HL-60 (cell line): ENCODE data around the gene SMIM38.

Source experiments
- DNase-seq, 2 experiments: peaks; one replicate each; pipeline ENCODE4 v3.0.0-alpha.2; 2010 to 2020; ENCODE audit warnings: low read depth in 1 of 2, low spot score in 1 of 2
- H3K27ac ChIP-seq: fragments of 250-450 bp; sonication (Bioruptor Pico); replicated peaks from 2 replicates; pipeline ENCODE4 v1.5.1; 2020; ENCODE audit warnings: mild to moderate bottlenecking, moderate library complexity
- H3K27me3 ChIP-seq: fragments of 250-450 bp; sonication (Bioruptor Pico); 2 replicates; pipeline ENCODE4 v1.5.1; 2021; ENCODE audit warnings: mild to moderate bottlenecking, moderate library complexity; ENCODE audit not compliant: insufficient read depth, poor library complexity, severe bottlenecking
- H3K4me3 ChIP-seq: replicated peaks from 2 replicates; pipeline ENCODE4 v1.5.1; 2011; ENCODE audit warnings: mild to moderate bottlenecking, control low read depth, low read length; ENCODE audit not compliant: insufficient read depth
- CTCF ChIP-seq: IDR thresholded peaks from one replicate; pipeline ENCODE4 v1.5.1; 2011; ENCODE audit warnings: low read length, control low read depth, inconsistent platforms; ENCODE audit not compliant: insufficient read depth
- GABPA ChIP-seq: IDR thresholded peaks from 2 replicates; pipeline ENCODE4 v1.6.1; 2012; ENCODE audit warnings: low read depth
- POLR2AphosphoS5 ChIP-seq: IDR thresholded peaks from 2 replicates; pipeline ENCODE4 v1.6.1; 2012; ENCODE audit warnings: low read depth
- REST ChIP-seq: IDR thresholded peaks from 2 replicates; pipeline ENCODE4 v1.6.1; 2012; ENCODE audit warnings: low read depth; ENCODE audit not compliant: insufficient replicate concordance
- SPI1 ChIP-seq: IDR thresholded peaks from 2 replicates; pipeline ENCODE4 v1.6.1; 2012; ENCODE audit warnings: low read depth, mild to moderate bottlenecking, borderline replicate concordance

Gene SMIM38

GRCh38 chr11:69160296-69161116 lies 4.8 kb downstream of the SMIM38 start:
- TF ChIP-seq POLR2AphosphoS5 = no peak
- TF ChIP-seq SPI1 = no peak
- no peak for TF ChIP-seq REST
- TF ChIP-seq GABPA = no peak
- no peak for TF ChIP-seq CTCF
- Histone ChIP-seq H3K27ac (no peak overlapping the region), H3K4me3 (no peak overlapping the region), H3K27me3 (no peaks in the 10 kb centered on the region)
- no peak for DNase-seq

GRCh38 chr11:69161117-69161407 lies 5.3 kb downstream of the SMIM38 start:
- Histone ChIP-seq H3K27me3 (no peaks in the 10 kb centered on the region), H3K4me3 (no peak overlapping the region), H3K27ac (no peak overlapping the region)
- TF ChIP-seq CTCF (no peak), REST (no peak), SPI1 (no peak), GABPA (no peak), POLR2AphosphoS5 (no peak)
- DNase-seq = no peak

GRCh38 chr11:69162505-69162904 lies 6.8 kb downstream of the SMIM38 start:
- TF ChIP-seq POLR2AphosphoS5 (no peak), SPI1 (no peak)
- DNase-seq = no peak
- Histone ChIP-seq H3K27me3 (no peaks in the 10 kb centered on the region), H3K4me3 (no peak overlapping the region), H3K27ac (no peak overlapping the region)

- no peak overlapping the region for H3K27ac ChIP-seq
- no peak overlapping the region for H3K4me3 ChIP-seq
- H3K27me3 ChIP-seq = no peaks in the 10 kb centered on the region
- DNase-seq = no peak
- TF ChIP-seq CTCF = no peak
- TF ChIP-seq POLR2AphosphoS5 = no peak
- no peak for TF ChIP-seq GABPA
- TF ChIP-seq REST = no peak
- TF ChIP-seq SPI1 = no peak
Observed at GRCh38 chr11:69163842-69164241, 8.1 kb downstream of the SMIM38 start.
